Urothelium cell line (cell line): ENCODE data around the gene GNG13.
"Not testable (repeated sequence)": the region's sequence is repeated elsewhere in the genome, so short reads cannot be mapped to it uniquely, and the experiment has no call there.

Experiments used
- DNase-seq: peaks from one replicate; pipeline ENCODE4 v3.0.0; 2011; ENCODE audit warnings: low spot score, mixed read lengths
- FAIRE-seq: peaks from 2 replicates; lab custom pipeline; 2011; peaks lifted over from hg19 to GRCh38; lab: Jason Lieb, UNC

Gene GNG13

GRCh38 chr16:832652-833336, 32.3 kb upstream of the GNG13 start:
- DNase-seq: no peak
- no peak for FAIRE-seq

- no peak for FAIRE-seq
- DNase-seq: no peak
Observed at GRCh38 chr16:831571-832413, 31.3 kb upstream of the GNG13 start.

- FAIRE-seq: no peak
- DNase-seq: no peak
Observed at GRCh38 chr16:830871-831570, 30.5 kb upstream of the GNG13 start.

GRCh38 chr16:830107-830870, 29.8 kb upstream of the GNG13 start:
- no peak for FAIRE-seq
- DNase-seq: no peak

GRCh38 chr16:828891-829290, 28.4 kb upstream of the GNG13 start:
- no peak for DNase-seq
- no peak for FAIRE-seq

GRCh38 chr16:827513-827912, 27.0 kb upstream of the GNG13 start:
- no peak for DNase-seq
- FAIRE-seq: no peak

- DNase-seq (no peak), FAIRE-seq (no peak)
Observed at GRCh38 chr16:825341-826061, 25.0 kb upstream of the GNG13 start.

GRCh38 chr16:824601-825000, 24.1 kb upstream of the GNG13 start:
- DNase-seq (no peak), FAIRE-seq (no peak)

- DNase-seq (no peak), FAIRE-seq (no peak)
Observed at GRCh38 chr16:824194-824593, 23.7 kb upstream of the GNG13 start.

GRCh38 chr16:822909-823297, 22.4 kb upstream of the GNG13 start:
- no peak for FAIRE-seq
- DNase-seq: no peak

GRCh38 chr16:822174-822908, 21.8 kb upstream of the GNG13 start:
- FAIRE-seq (no peak), DNase-seq (no peak)

GRCh38 chr16:821751-822150, 21.2 kb upstream of the GNG13 start:
- FAIRE-seq (no peak), DNase-seq (no peak)

- no peak for FAIRE-seq
- DNase-seq: no peak
Observed at GRCh38 chr16:820748-821147, 20.2 kb upstream of the GNG13 start.

GRCh38 chr16:820044-820408, 19.5 kb upstream of the GNG13 start:
- DNase-seq, FAIRE-seq: not testable (repeated sequence)

GRCh38 chr16:819336-820043, 19.0 kb upstream of the GNG13 start:
- DNase-seq (no peak), FAIRE-seq (no peak)

- FAIRE-seq (peak; percentile 100), DNase-seq (no peak)
Observed at GRCh38 chr16:818592-818991, 18.1 kb upstream of the GNG13 start.

- FAIRE-seq: no peak
- no peak for DNase-seq
Observed at GRCh38 chr16:818132-818531, 17.6 kb upstream of the GNG13 start.

GRCh38 chr16:817001-817906, 16.7 kb upstream of the GNG13 start:
- FAIRE-seq (no peak), DNase-seq (no peak)
